IgD-negative memory B cell (primary cell): ENCODE results near the gene AP1G2. TPM values are rescaled to one million over a fixed set of nuclear protein-coding genes. Genes with fewer than 3 reads are reported as not detected.

Source experiments
- H3K27ac Mint-ChIP-seq, 3 donors: one replicate each; pipeline ENCODE4 v1.8.0; 2020 to 2022; ENCODE audit warnings: mild to moderate bottlenecking in 3 of 3, mixed read lengths in 3 of 3, moderate library complexity in 1 of 3
- H3K27me3 Mint-ChIP-seq: one replicate; pipeline ENCODE4 v1.8.0; 2021; ENCODE audit warnings: mixed read lengths
- H3K36me3 Mint-ChIP-seq: one replicate; pipeline ENCODE4 v1.8.0; 2020; ENCODE audit warnings: mild to moderate bottlenecking, mixed read lengths
- H3K4me1 Mint-ChIP-seq, 3 donors: one replicate each; pipeline ENCODE4 v1.8.0; 2020 to 2022; ENCODE audit warnings: mixed read lengths in 3 of 3, mild to moderate bottlenecking in 1 of 3
- H3K4me3 Mint-ChIP-seq, 4 donors: one replicate each; pipeline ENCODE4 v1.8.0; 2020 to 2022; ENCODE audit warnings: mild to moderate bottlenecking in 4 of 4, mixed read lengths in 4 of 4, moderate library complexity in 3 of 4
- H3K9me3 Mint-ChIP-seq, 3 donors: one replicate each; pipeline ENCODE4 v1.8.0; 2020 to 2021; ENCODE audit warnings: mixed read lengths in 3 of 3, mild to moderate bottlenecking in 1 of 3
- polyA plus RNA-seq: library from polyadenylated mRNA; unstranded; fragments of 300-500 nt; fragmentation: Illumina TruSeq; gene quantifications from one replicate; pipeline ENCODE4 v1.2.3, GENCODE V29; 2021

Gene AP1G2
- polyA plus RNA-seq, 1 donor from 2014 or later = 119 TPM

GRCh38 chr14:23582906-23583760 lies 15.5 kb upstream of the AP1G2 start:
- Mint-ChIP-seq H3K36me3 (no peaks in the 10 kb centered on the region), H3K9me3 (no peaks in the 10 kb centered on the region), H3K4me1 (no peaks in the 10 kb centered on the region), H3K4me3 (no peak overlapping the region), H3K27me3 (peaks cover 11% of the 10 kb centered on the region), H3K27ac (no peak overlapping the region)

DNA sequence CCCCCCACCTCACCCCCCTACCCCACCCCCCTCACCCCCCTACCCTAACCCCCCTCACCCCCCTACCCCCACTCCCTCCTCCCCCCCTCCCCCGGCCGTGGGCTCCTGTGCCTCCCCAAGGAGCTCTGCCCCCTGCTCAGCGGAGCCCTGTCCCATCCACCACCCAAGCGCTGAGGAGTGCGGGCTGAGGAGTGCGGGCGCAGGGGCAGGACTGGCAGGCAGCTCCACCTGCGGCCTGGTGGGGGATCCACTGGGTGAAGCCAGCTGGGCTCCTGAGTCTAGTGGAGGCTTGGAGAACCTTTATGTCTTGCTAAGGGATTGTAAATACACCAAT lies 13.3 kb upstream of the AP1G2 start:
- H3K36me3 Mint-ChIP-seq = peaks cover 1% of the 10 kb centered on the region
- peaks cover 0 to 2% (median 0%) of the 10 kb centered on the region in 3 donors for H3K4me1 Mint-ChIP-seq
- no peak overlapping the region for H3K4me3 Mint-ChIP-seq
- no peak overlapping the region for H3K27ac Mint-ChIP-seq
- no peaks in the 10 kb centered on the region for H3K9me3 Mint-ChIP-seq
- peaks cover 18% of the 10 kb centered on the region for H3K27me3 Mint-ChIP-seq

DNA sequence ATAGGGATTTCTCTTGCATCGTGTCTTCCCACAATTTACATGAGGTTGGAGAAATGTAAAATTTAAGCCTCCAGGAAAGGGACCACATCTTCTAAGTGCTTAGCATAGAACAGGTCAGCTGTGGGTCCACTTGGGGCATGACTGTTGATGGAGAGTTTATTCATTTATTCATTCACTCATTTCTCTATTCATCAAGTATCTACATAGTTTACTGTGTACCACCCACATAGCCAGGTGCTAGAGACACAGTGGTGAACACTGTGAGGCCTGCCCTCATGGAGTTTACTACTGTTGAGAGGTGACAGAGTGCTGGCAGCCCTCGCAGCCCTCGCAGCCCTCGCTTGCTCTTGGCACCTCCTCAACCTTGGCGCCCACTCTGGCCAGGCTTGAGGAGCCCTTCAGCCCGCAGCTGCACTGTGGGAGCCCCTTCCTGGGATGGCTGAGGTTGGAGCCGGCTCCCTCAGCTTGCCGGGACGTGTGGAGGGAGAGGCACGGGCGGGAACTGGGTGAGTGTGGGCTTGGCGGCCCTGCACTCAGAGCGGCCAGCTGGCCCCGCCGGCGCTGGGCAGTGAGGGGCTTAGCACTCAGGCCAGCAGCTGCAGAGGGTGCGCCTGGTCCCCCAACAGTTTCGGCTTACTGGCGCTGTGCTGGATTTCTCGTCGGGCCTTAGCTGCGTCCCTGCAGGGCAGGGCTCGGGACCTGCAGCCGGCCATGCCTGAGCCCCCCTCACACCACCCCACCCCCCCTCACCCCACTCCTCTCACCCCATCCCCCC lies 12.7 kb upstream of the AP1G2 start:
- Mint-ChIP-seq H3K9me3 (no peaks in the 10 kb centered on the region), H3K27me3 (peaks cover 20% of the 10 kb centered on the region), H3K36me3 (peaks cover 1% of the 10 kb centered on the region), H3K4me1 (peaks cover 0 to 2% (median 0%) of the 10 kb centered on the region in 3 donors), H3K4me3 (no peak overlapping the region), H3K27ac (no peak overlapping the region)

- Mint-ChIP-seq H3K4me1 (peaks cover 0 to 3% (median 0%) of the 10 kb centered on the region in 3 donors), H3K27ac (no peak overlapping the region), H3K36me3 (peaks cover 1% of the 10 kb centered on the region), H3K9me3 (no peaks in the 10 kb centered on the region), H3K4me3 (no peak overlapping the region), H3K27me3 (peaks cover 22% of the 10 kb centered on the region)
These were observed 12.1 kb upstream of the AP1G2 start for GRCh38 chr14:23579739-23580138.

GRCh38 chr14:23579311-23579630 lies 11.7 kb upstream of the AP1G2 start:
- Mint-ChIP-seq H3K4me1 (peaks cover 0 to 3% (median 0%) of the 10 kb centered on the region in 3 donors), H3K27ac (no peak overlapping the region), H3K4me3 (no peak overlapping the region), H3K36me3 (peaks cover 1% of the 10 kb centered on the region), H3K9me3 (no peaks in the 10 kb centered on the region), H3K27me3 (peaks cover 22% of the 10 kb centered on the region)

- Mint-ChIP-seq H3K36me3 (peaks cover 1% of the 10 kb centered on the region), H3K9me3 (no peaks in the 10 kb centered on the region), H3K27me3 (peaks cover 22% of the 10 kb centered on the region), H3K4me3 (peak within 1 kb of the TSS in 2 of 4 donors; percentile 33 to 78), H3K4me1 (peaks cover 0 to 3% (median 0%) of the 10 kb centered on the region in 3 donors), H3K27ac (peak within 1 kb of the TSS in 1 of 3 donors; percentile 35)
These were observed 11.1 kb upstream of the AP1G2 start, which contains the start of gene JPH4 for GRCh38 chr14:23578560-23579310. Gene JPH4 (minus strand): TSS chr14:23578790. CDS start chr14:23577453, 1,337 bp downstream.

DNA sequence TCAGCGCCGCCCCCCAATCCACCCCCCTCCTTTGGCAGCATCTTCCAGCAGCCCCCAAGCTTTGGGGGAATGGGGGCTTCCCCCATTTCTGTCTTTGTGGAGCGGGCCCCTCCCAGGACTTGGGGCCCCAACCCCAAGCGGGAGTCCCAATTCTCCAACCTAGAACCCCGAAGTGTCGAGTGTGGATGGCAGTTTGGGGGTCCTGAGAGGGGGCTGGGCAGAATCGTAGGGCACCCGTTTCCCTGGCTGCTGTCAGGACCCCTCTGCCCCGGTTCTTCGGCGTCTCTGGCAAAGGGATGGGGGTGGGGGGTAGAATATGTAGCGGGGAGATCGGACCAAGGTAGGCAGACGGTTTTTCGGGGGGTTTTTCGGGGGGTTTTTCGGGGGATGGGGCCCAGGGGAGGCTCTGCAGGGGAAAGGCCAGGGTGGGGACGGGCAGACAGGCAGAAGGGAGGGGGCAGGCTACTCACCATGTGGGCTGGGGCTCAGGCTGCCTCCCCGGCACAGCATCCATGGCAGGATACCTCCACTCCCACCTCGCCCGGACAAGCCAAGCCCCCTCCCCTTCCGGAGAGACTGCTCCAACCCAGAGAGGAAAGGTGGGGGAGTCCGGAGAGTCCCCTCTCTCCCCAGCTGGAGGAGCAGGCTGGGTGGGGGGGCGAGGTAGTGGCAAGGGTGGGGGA lies 10.3 kb upstream of the AP1G2 start:
- Mint-ChIP-seq H3K4me1 (peaks cover 0 to 3% (median 0%) of the 10 kb centered on the region in 3 donors), H3K27me3 (peaks cover 22% of the 10 kb centered on the region), H3K27ac (no peak overlapping the region), H3K36me3 (peaks cover 1% of the 10 kb centered on the region), H3K4me3 (peak overlapping the region in 1 of 4 donors; percentile 23), H3K9me3 (no peaks in the 10 kb centered on the region)

- peak overlapping the region; percentile 16 to 79 (median 54) for H3K4me3 Mint-ChIP-seq
- H3K36me3 Mint-ChIP-seq = peaks cover 1% of the 10 kb centered on the region
- peaks cover 0 to 3% (median 0%) of the 10 kb centered on the region in 3 donors for H3K4me1 Mint-ChIP-seq
- no peaks in the 10 kb centered on the region for H3K9me3 Mint-ChIP-seq
- peaks cover 22% of the 10 kb centered on the region for H3K27me3 Mint-ChIP-seq
- no peak overlapping the region for H3K27ac Mint-ChIP-seq
These were observed 9.6 kb upstream of the AP1G2 start for GRCh38 chr14:23577004-23577681.

DNA sequence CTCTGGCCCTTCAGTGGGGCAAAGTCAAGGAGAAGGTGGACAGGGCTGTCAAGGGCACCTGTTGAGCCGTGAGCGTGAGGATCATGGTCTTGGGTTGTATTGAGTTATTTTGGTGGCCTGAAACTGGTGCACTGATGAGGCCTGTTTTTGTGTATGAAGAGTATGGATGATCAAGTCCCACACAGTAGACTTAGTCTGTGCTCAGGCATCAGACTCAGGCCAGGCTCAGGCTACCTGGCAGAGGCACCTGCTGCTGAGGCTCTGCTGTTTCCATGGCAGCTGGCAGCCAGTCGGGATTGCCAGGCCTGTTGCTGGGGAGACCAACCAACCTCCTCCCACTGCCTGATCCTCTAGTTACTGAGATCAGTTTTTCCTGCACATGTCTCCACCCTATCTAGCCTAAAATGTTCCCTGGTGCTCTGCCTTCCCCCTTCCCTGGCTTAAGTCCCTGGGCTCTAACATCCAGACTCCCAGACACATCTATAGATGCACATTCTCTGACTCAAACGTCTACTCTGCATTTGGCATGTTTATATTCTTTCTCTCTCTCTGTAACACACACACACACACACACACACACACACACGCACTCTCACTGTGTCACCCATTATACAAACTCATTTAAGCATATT lies 5.9 kb upstream of the AP1G2 start:
- Mint-ChIP-seq H3K27ac (peak overlapping the region in 1 of 3 donors; percentile 4), H3K4me1 (peaks cover 0 to 8% (median 7%) of the 10 kb centered on the region in 3 donors), H3K36me3 (peaks cover 3% of the 10 kb centered on the region), H3K27me3 (peaks cover 14% of the 10 kb centered on the region), H3K4me3 (no peak overlapping the region), H3K9me3 (no peaks in the 10 kb centered on the region)

DNA sequence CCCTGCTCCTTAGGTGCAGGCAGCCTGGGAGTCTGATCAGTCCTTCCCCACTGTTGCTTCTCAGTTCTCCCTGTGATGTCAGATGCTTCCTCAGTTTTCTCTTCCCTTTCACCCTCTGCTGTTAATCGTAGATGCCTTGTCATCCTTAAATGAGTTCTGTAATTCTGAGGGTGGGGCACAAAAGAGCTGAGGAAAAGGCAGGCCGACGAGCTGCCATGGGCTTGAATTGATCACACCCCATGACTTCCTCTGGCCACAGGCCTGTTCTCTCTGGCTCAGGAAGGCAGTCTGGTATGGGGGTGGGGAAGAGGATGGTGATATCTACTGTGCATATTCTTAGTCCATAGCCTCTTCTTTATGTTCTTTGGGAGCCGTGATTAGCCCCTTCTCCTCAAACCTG lies 5.2 kb upstream of the AP1G2 start:
- H3K36me3 Mint-ChIP-seq = peaks cover 3% of the 10 kb centered on the region

DNA sequence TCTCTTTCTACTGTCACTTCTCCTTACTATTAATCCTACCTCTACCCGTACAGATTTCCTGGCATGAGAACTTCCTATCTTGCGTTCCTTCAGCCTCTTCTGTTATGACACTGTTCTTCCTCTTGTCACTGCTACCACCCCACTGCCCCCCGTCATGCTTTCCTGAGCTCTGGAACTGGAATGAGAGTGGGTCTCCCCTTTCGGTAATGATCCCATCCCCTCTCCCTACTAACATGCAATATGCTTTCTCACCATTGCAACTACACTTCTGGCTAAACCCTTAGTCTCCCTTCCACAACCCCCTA lies 4.9 kb upstream of the AP1G2 start:
- H3K4me3 Mint-ChIP-seq = peak overlapping the region in 1 of 4 donors; percentile 29
- H3K27ac Mint-ChIP-seq = peak overlapping the region in 1 of 3 donors; percentile 41
- peaks cover 3 to 14% (median 14%) of the 10 kb centered on the region in 3 donors for H3K4me1 Mint-ChIP-seq
- H3K36me3 Mint-ChIP-seq = peaks cover 3% of the 10 kb centered on the region
- no peaks in the 10 kb centered on the region for H3K9me3 Mint-ChIP-seq
- peaks cover 14% of the 10 kb centered on the region for H3K27me3 Mint-ChIP-seq

More for the DNA sequence above, 5.2 kb upstream of the AP1G2 start:
- H3K4me1 Mint-ChIP-seq = peaks cover 0 to 12% (median 10%) of the 10 kb centered on the region in 3 donors
- H3K4me3 Mint-ChIP-seq = no peak overlapping the region
- no peak overlapping the region for H3K27ac Mint-ChIP-seq
- H3K9me3 Mint-ChIP-seq = no peaks in the 10 kb centered on the region
- H3K27me3 Mint-ChIP-seq = peaks cover 14% of the 10 kb centered on the region

- Mint-ChIP-seq H3K27ac (peak overlapping the region in 2 of 3 donors; percentile 1 to 41), H3K9me3 (no peaks in the 10 kb centered on the region), H3K4me1 (peaks cover 6 to 15% (median 14%) of the 10 kb centered on the region in 3 donors), H3K36me3 (peaks cover 3% of the 10 kb centered on the region), H3K4me3 (peak overlapping the region in 3 of 4 donors; percentile 4 to 39 (median 29)), H3K27me3 (peaks cover 14% of the 10 kb centered on the region)
These were observed 4.3 kb upstream of the AP1G2 start for GRCh38 chr14:23571701-23572523.
